C4-2B (cell line): ENCODE data around the gene TFG.

Experiments used
- ZFX ChIP-seq: fragments of 450-650 bp; IDR thresholded peaks from 2 replicates; pipeline ENCODE4 v1.6.1; 2017
- TF ChIP-seq, protein P1 (sequence below): fragments of 450-650 bp; conservative IDR thresholded peaks from 2 replicates; pipeline ENCODE4 v1.5.1; 2017; ENCODE audit warnings: mild to moderate bottlenecking

DNA sequence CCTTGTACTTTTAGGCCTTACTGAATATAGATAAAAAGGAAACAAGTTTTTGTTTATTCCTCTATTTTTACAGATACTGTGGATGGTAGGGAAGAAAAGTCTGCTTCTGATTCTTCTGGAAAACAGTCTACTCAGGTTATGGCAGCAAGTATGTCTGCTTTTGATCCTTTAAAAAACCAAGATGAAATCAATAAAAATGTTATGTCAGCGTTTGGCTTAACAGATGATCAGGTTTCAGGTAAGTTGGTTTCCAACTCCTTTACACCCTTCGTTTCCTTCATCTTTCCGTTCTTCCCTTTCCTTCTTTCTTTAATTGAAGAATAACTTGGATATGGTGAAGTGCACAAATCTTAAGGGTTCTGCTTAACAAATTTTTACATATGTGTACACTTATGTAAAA is 23.1 kb downstream of the TFG start:
- TF ChIP-seq, protein P1, sequence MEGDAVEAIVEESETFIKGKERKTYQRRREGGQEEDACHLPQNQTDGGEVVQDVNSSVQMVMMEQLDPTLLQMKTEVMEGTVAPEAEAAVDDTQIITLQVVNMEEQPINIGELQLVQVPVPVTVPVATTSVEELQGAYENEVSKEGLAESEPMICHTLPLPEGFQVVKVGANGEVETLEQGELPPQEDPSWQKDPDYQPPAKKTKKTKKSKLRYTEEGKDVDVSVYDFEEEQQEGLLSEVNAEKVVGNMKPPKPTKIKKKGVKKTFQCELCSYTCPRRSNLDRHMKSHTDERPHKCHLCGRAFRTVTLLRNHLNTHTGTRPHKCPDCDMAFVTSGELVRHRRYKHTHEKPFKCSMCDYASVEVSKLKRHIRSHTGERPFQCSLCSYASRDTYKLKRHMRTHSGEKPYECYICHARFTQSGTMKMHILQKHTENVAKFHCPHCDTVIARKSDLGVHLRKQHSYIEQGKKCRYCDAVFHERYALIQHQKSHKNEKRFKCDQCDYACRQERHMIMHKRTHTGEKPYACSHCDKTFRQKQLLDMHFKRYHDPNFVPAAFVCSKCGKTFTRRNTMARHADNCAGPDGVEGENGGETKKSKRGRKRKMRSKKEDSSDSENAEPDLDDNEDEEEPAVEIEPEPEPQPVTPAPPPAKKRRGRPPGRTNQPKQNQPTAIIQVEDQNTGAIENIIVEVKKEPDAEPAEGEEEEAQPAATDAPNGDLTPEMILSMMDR, result no peak
- TF ChIP-seq ZFX, result no peak
